DMS53 treated with DMSO at 0.1 percent for 48 hours (cell line): ENCODE measurements around the gene ZNF222.

Experiments
- DNase-seq: peaks from one replicate; lab custom pipeline; 2025; ENCODE audit not compliant: unreplicated experiment; lab: John Stamatoyannopoulos, UW

The ZNF222 gene

GRCh38 chr19:44051650-44052402, 26.6 kb downstream of the ZNF222 start, which contains the start of gene ZNF223:
Gene ZNF223 (plus strand): TSS chr19:44052036. CDS start chr19:44055177, 3,141 bp downstream.
- peak; percentile 99 for DNase-seq

GRCh38 chr19:44055870-44056269, 30.7 kb downstream of the ZNF222 start:
- DNase-seq = no peak

- DNase-seq = no peak
Observed at GRCh38 chr19:44059229-44059628, 34.0 kb downstream of the ZNF222 start.

- DNase-seq = no peak
Observed at GRCh38 chr19:44061038-44061437, 35.9 kb downstream of the ZNF222 start.

GRCh38 chr19:44066305-44066704, 41.1 kb downstream of the ZNF222 start:
- DNase-seq = no peak

GRCh38 chr19:44069415-44069814, 44.2 kb downstream of the ZNF222 start:
- DNase-seq = no peak

- peak; percentile 84 for DNase-seq
Observed at GRCh38 chr19:44071824-44072542, 46.8 kb downstream of the ZNF222 start, which contains the start of gene ZNF284. Gene ZNF284 (plus strand): TSS chr19:44072159. CDS start chr19:44076390, 4,231 bp downstream.

GRCh38 chr19:44072543-44073401, 47.6 kb downstream of the ZNF222 start:
- no peak for DNase-seq

- DNase-seq = no peak
Observed at GRCh38 chr19:44076325-44076724, 51.1 kb downstream of the ZNF222 start.
